GM21737 (cell line): ENCODE measurements around the gene ANKRD2.
A peak's percentile ranks its signal among the peaks of the same experiment; 100 is the strongest.
"Not testable (repeated sequence)": the region's sequence is repeated elsewhere in the genome, so short reads cannot be mapped to it uniquely, and the experiment has no call there.

Source experiments
- ATAC-seq: cut with Tn5 transposase; IDR thresholded peaks from one replicate; pipeline ENCODE4 v1.9.1; 2021; ENCODE audit warnings: mild to moderate bottlenecking, moderate library complexity; ENCODE audit not compliant: unreplicated experiment

The ANKRD2 gene

DNA sequence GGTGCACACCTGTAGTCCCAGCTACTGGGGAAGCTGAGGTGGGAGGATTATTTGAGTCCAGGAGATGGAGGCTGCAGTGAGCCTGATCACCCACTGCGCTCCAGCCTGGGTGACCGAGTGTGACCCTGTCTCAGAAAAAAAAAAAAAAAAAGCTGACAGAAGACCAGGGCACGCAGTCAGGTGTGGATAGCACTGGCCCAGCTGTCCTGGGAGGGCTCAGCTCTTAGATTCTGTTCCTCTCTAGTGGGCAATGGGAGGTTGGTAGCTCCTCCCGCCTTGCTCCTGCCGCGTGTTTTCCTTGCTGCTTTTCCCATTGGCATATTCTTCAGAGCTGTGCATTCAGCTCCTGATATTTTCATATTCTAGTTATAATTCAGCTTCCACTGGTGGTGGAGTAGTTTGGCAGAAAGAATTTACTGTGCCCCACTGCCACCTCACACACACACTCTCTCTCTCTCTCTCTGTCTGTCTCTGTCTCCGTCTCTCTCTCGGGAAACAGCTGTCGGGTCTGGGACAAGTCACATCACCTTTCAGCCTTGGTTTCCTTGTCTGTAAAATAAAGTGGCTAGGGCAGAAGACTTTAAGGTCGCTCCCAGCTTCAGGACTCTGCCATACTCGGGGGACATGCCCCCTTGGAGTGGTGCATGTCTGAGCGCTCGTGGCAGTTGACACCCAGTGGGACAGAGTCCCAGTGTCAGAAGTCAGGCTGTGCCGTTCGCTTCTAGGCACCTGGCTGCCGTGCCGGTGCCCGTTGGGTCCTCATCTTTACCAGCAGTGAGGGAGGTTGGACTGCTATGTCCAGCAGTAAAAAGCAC is 25.9 kb upstream of the ANKRD2 start:
- no peak for ATAC-seq

- no peak for ATAC-seq
These were observed 25.3 kb upstream of the ANKRD2 start for GRCh38 chr10:97547271-97547600.

DNA sequence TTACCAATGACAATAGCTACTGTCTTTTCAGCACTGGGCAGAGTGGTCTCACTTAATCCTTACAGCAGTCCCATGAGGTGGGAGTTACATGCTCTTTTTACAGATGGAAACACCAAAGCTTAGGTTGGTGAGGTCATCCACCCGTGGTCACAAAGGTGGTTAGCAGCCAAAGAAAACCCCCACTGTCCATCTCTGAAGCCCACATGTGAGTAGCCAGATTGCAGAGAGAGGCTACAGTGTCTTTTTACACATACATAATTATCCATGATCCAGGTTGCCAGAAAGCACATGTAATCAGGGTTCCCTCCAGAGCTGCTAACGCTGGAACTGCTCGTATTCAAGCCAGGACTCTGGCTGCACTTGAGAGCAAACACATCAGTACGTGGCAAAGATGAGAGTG is 24.6 kb upstream of the ANKRD2 start:
- ATAC-seq, result no peak

- ATAC-seq, result no peak
These were observed 23.6 kb upstream of the ANKRD2 start for GRCh38 chr10:97548828-97549455.

- ATAC-seq, result no peak
These were observed 22.8 kb upstream of the ANKRD2 start for GRCh38 chr10:97549587-97550322.

GRCh38 chr10:97550336-97551149 is 22.0 kb upstream of the ANKRD2 start:
- ATAC-seq, result no peak

GRCh38 chr10:97551271-97551670 is 21.3 kb upstream of the ANKRD2 start:
- no peak for ATAC-seq

GRCh38 chr10:97553575-97554031 is 19.0 kb upstream of the ANKRD2 start:
- peak; percentile 65 for ATAC-seq

DNA sequence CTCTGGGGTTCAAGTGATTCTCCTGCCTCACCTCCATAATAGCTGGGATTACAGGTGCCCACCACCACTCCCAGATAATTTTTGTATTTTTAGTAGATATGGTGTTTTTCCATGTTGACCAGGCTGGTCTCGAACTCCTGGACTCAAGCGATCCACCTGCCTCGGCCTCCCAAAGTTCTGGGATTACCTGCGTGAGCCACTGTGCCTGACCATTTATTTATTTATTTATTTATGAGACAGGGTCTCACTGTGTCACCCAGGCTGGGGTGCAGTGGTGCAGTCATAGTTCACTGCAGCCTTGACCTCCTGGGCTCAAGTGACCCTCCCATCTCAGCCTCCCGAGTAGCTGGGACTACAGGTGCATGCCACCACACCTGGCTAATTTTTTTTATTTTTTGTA is 18.2 kb upstream of the ANKRD2 start:
- ATAC-seq, result not testable (repeated sequence)

DNA sequence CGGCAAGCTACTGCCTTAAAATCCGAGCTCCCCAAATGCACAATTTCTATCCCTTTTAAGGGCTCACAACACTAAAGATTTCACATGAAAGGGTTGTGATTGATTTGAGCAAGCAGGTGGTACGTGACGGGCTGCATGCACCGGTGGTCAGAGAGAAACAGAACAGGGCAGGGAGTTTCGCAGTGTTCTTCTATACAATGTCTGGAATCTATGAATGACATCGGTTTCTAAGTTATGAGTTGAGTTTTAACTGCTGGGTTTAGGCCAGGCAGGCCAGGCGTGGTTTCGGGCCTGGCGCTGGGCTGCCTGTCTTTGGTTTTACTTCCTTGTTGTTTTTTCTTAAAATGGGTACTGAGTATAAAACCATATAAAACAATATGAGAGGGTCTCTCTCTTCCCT is 17.0 kb upstream of the ANKRD2 start:
- not testable (repeated sequence) for ATAC-seq

GRCh38 chr10:97560731-97561381 is 11.7 kb upstream of the ANKRD2 start:
- not testable (repeated sequence) for ATAC-seq

- ATAC-seq, result not testable (repeated sequence)
These were observed 11.0 kb upstream of the ANKRD2 start for GRCh38 chr10:97561386-97562077.

DNA sequence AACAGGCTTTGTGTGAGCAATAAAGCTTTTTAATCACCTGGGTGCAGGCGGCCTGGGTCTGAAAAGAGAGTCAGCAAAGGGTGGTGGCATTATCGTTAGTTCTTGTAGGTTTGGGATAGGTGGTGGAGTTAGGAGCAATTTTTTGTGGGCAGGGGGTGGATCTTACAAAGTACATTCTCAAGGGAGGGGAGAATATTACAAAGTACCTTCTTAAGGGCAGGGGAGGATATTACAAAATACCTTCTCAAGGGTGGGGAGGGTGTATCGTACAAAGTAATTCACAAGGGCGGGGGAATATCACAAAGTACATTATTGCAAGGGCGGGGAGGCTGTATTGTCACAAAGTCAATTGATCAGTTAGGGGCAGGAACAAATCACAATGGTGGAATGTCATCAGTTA is 10.2 kb upstream of the ANKRD2 start:
- not testable (repeated sequence) for ATAC-seq

DNA sequence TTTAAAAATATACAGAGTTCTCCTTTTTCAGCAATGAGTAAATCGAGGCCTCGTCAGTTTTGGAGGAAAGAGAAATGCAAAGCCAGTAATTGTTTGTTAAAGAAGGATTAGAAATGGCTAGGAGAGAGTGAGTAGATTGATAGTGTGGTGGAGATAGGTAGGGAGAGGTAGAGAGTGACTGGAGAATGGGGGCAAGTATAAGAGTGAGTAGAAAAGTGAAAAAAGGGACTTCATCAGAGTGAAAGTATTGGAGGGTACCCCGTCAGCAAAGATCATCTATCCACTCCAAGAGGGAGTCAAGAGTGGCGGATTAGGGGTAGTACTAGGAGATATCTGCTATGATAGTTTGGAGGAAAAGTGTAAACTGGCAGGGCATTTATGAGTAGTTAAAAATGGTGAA is 9.2 kb upstream of the ANKRD2 start:
- no peak for ATAC-seq

DNA sequence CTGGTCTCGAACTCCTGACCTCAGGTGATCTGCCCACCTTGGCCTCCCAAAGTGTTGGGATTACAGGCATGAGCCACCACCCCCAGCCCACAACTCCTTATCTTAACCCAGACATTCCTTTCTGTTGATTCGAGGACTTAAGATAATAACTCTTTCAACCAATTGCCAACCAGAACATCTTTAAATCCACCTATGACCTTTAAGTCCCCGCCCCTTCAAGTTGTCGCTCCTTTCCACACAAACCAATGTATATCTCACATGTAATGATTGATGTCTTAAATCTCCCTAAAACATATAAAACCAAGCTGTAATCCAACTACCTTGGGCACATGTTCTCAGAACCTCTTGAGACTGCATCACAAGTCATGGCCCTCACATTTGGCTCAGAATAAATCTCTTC is 7.8 kb upstream of the ANKRD2 start:
- ATAC-seq, result no peak

GRCh38 chr10:97566336-97566996 is 6.1 kb upstream of the ANKRD2 start:
- ATAC-seq, result no peak

- ATAC-seq, result no peak
These were observed 4.7 kb upstream of the ANKRD2 start for GRCh38 chr10:97567891-97568290.

GRCh38 chr10:97570146-97570788 is 2.3 kb upstream of the ANKRD2 start:
- ATAC-seq, result no peak
